Fibroblast of lung (primary cell): Measurements from ENCODE around the gene CCDC85C. TPM values are rescaled to one million over a fixed set of nuclear protein-coding genes. Genes with fewer than 3 reads are reported as not detected.

ENCODE experiments used
- DNase-seq, 2 donors: peaks; one replicate each; pipeline versions ENCODE4 v3.0.0 to v3.0.0-alpha.2; 2010; ENCODE audit warnings: low read depth in 2 of 2
- H2AFZ ChIP-seq: 2 replicates; pipeline ENCODE4 v1.5.1; 2012; ENCODE audit warnings: low read length, control low read depth, inconsistent platforms
- H3K27ac ChIP-seq: 2 replicates; pipeline ENCODE4 v1.5.1; 2011; ENCODE audit warnings: low read length, control low read depth; ENCODE audit not compliant: insufficient read depth
- H3K27me3 ChIP-seq: 2 replicates; pipeline ENCODE4 v1.5.1; 2011; ENCODE audit warnings: mild to moderate bottlenecking, low read length; ENCODE audit not compliant: control insufficient read depth, insufficient read depth
- H3K36me3 ChIP-seq: 2 replicates; pipeline ENCODE4 v1.5.1; 2011; ENCODE audit warnings: low read length; ENCODE audit not compliant: control insufficient read depth, insufficient read depth
- H3K4me1 ChIP-seq: 2 replicates; pipeline ENCODE4 v1.5.1; 2011; ENCODE audit warnings: low read length; ENCODE audit not compliant: control insufficient read depth, insufficient read depth; ENCODE audit errors: extremely low read depth
- H3K4me2 ChIP-seq: 2 replicates; pipeline ENCODE4 v1.5.1; 2011; ENCODE audit warnings: low read length, control low read depth; ENCODE audit not compliant: insufficient read depth; ENCODE audit errors: extremely low read depth
- H3K4me3 ChIP-seq, 4 experiments: fragments of 200-600 bp in 1 of 4; sonication (generic) in 1 of 4; replicated peaks in 1 of 4; 2 replicates each; pipeline ENCODE4 v1.5.1; 2011 to 2016; ENCODE audit warnings: low read length in 4 of 4, low read depth in 3 of 4, mild to moderate bottlenecking in 3 of 4, control low read depth in 2 of 4, inconsistent platforms in 1 of 4, mixed read lengths in 1 of 4; ENCODE audit not compliant: insufficient read depth in 1 of 4; ENCODE audit errors: control extremely low read depth in 1 of 4
- H3K79me2 ChIP-seq: 2 replicates; pipeline ENCODE4 v1.5.1; 2012; ENCODE audit warnings: mild to moderate bottlenecking, low read length, inconsistent platforms; ENCODE audit not compliant: control insufficient read depth, insufficient read depth
- H3K9ac ChIP-seq: 2 replicates; pipeline ENCODE4 v1.5.1; 2011; ENCODE audit warnings: mild to moderate bottlenecking, low read length, control low read depth; ENCODE audit not compliant: insufficient read depth
- H3K9me3 ChIP-seq: 2 replicates; pipeline ENCODE4 v1.5.1; 2012; ENCODE audit warnings: low read depth, low read length; ENCODE audit not compliant: control insufficient read depth, insufficient read depth
- H4K20me1 ChIP-seq: 2 replicates; pipeline ENCODE4 v1.5.1; 2011; ENCODE audit warnings: low read length; ENCODE audit not compliant: control insufficient read depth, insufficient read depth; ENCODE audit errors: extremely low read depth
- EZH2 ChIP-seq: IDR thresholded peaks from 2 replicates; pipeline ENCODE4 v1.5.1; 2012; ENCODE audit warnings: low read length, control low read depth, mild to moderate bottlenecking; ENCODE audit errors: missing control alignments
- polyA plus RNA-seq, 2 donors: library from polyadenylated mRNA; depleted of rRNA in 1 of 2; stranded (reverse) in 1 of 2; unstranded in 1 of 2; fragments of >200 nt; gene quantifications; 2 replicates each; pipeline ENCODE4 v1.2.1, GENCODE V29; 2011 to 2012; ENCODE audit warnings: missing spikeins in 1 of 2
- total RNA-seq: library from RNA; depleted of rRNA; stranded (reverse); fragments of >200 nt; gene quantifications from 2 replicates; pipeline ENCODE4 v1.2.1, GENCODE V29; 2014
- TF ChIP-seq, protein P1 (sequence below), 2 donors: IDR thresholded peaks in 1 of 2; conservative IDR thresholded peaks in 1 of 2; 1 replicate in 1 of 2; 2 replicates in 1 of 2; pipeline ENCODE4 v1.5.1; 2011 to 2012; ENCODE audit warnings: low read length in 2 of 2, control low read depth in 1 of 2, inconsistent platforms in 1 of 2, low read depth in 1 of 2, mild to moderate bottlenecking in 1 of 2

CCDC85C gene
- total and polyA plus RNA-seq, 2 donors (not counting 1 experiment from before 2014, with no cell fraction given) = 4.6 to 9.6 TPM

DNA sequence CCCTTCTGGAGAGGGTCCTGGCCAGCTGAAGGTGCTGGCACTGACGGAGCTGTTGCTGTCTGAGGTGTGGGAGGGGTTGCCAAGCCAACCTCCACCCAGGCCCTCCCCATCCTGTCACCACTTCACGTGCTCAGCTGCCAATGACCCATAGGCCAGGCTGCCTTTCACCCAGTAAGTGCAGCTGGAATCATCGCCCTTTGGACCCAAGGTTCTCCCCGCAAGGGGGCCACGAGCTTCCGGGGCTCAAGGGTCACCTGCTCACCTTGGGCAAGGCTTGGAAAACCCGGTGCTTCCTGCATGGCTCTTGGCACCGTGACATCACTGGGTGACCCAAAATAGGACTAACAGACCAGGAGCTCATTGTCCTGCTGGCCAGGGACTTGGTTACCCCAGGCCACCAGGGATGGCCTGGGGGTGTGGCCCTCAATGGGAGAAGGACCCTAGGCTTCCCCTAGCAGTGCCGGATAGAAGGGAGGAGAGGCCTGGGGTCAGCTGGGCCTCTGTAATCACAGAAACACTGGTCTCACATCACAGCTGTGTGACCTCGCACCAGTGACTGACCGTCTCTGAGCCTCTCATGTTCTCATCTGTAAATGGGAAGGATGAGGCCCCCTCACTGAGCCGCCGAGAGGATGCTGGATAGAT is 51.3 kb downstream of the CCDC85C start:
- Histone ChIP-seq H3K4me2 (no peak overlapping the region), H3K4me1 (no peaks in the 10 kb centered on the region), H3K4me3 (no peak overlapping the region), H4K20me1 (no peaks in the 10 kb centered on the region), H2AFZ (no peak overlapping the region), H3K9ac (no peak overlapping the region), H3K9me3 (no peaks in the 10 kb centered on the region), H3K36me3 (no peaks in the 10 kb centered on the region), H3K27ac (no peak overlapping the region), H3K79me2 (peaks cover 5% of the 10 kb centered on the region), H3K27me3 (no peaks in the 10 kb centered on the region)
- TF ChIP-seq, protein P1, sequence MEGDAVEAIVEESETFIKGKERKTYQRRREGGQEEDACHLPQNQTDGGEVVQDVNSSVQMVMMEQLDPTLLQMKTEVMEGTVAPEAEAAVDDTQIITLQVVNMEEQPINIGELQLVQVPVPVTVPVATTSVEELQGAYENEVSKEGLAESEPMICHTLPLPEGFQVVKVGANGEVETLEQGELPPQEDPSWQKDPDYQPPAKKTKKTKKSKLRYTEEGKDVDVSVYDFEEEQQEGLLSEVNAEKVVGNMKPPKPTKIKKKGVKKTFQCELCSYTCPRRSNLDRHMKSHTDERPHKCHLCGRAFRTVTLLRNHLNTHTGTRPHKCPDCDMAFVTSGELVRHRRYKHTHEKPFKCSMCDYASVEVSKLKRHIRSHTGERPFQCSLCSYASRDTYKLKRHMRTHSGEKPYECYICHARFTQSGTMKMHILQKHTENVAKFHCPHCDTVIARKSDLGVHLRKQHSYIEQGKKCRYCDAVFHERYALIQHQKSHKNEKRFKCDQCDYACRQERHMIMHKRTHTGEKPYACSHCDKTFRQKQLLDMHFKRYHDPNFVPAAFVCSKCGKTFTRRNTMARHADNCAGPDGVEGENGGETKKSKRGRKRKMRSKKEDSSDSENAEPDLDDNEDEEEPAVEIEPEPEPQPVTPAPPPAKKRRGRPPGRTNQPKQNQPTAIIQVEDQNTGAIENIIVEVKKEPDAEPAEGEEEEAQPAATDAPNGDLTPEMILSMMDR (conservative IDR thresholded peaks at IDR 0.05 in 1 of 2, IDR thresholded peaks at IDR 0.05 in 1 of 2; ENCODE audit: low read depth in 1 of 2, low read length in 2 of 2) = no peak
- TF ChIP-seq EZH2 = no peak
- no peak for DNase-seq

DNA sequence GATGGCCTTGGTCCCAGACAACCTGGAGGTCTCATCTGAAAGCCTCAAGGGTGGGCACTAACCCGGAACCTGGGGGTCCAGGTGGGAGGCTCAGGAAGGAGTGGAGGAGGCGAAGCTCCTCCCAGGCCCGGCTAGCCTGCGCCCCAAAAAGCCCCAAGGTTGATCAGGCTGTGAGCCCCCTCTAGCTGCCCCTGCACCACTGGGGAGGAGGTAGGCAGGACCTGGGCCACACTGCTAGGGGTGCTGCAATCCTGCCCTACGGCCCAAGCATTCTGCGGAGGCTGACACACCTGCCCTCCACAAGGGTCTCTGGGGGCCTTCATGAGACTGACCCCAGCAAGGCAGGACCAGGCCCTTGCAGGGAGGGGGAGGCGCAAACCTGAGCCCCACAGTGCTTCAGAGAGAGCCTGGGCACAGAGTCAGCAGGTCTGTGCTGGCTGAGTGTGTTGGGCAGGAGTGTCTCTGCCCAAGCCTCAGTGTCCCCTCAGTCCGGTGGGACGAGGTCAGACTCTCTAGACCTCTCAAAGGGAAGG is 51.9 kb downstream of the CCDC85C start:
- TF ChIP-seq EZH2 = no peak
- TF ChIP-seq, protein P1 (conservative IDR thresholded peaks at IDR 0.05 in 1 of 2, IDR thresholded peaks at IDR 0.05 in 1 of 2; ENCODE audit: low read depth in 1 of 2, low read length in 2 of 2) = no peak
- no peaks in the 10 kb centered on the region for H3K27me3 ChIP-seq
- H4K20me1 ChIP-seq = no peaks in the 10 kb centered on the region
- DNase-seq = no peak
- H3K4me3 ChIP-seq = no peak overlapping the region
- H3K36me3 ChIP-seq = no peaks in the 10 kb centered on the region
- H3K27ac ChIP-seq = no peak overlapping the region
- no peaks in the 10 kb centered on the region for H3K4me1 ChIP-seq
- no peak overlapping the region for H2AFZ ChIP-seq
- peaks cover 5% of the 10 kb centered on the region for H3K79me2 ChIP-seq
- H3K4me2 ChIP-seq = no peak overlapping the region
- no peak overlapping the region for H3K9ac ChIP-seq
- H3K9me3 ChIP-seq = no peaks in the 10 kb centered on the region

DNA sequence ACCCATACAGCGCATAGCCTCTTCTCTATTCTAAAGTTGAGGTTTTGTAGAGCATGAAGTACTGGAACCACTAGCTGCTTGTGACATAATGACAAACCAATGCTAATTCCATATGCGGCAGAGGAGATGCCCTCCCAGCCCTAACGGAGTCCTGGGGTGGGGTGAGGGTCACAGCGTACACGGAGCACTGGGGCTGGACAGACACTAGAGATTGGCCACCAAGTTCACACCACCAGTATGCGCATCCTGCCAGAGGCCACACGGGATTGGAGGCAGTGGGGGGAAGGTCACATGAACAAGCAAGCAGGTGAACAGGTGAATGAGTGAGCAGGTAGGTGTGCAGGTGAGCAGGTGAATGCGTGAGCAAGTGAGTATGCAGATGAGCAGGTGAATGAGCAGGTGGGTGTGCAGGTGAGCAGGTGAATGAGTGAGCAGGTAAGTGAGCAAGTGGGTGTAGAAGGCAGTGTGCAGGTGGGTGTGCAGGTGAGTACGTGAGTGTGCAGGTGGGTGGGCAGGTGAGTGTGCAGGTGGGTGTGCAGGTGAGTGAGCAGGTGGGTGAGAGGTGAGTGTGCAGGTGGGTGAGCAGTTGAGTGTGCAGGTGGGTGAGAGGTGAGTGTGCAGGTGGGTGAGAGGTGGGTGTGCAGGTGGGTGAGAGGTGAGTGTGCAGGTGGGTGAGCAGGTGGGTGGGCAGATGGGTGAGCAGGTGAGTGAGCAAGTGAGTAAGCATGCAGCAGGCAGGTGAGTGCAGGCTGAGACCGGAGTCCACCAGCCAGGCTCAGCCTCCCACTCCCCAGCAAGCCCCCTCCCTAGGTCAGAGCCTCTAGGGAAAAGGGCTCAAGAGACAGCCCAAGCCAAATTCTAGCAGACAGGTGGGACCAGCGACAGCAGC is 52.7 kb downstream of the CCDC85C start:
- no peak for DNase-seq

More for the DNA sequence above, 52.7 kb downstream of the CCDC85C start:
- H4K20me1 ChIP-seq = no peaks in the 10 kb centered on the region
- H3K4me3 ChIP-seq = no peak overlapping the region
- H3K36me3 ChIP-seq = no peaks in the 10 kb centered on the region
- TF ChIP-seq, protein P1 (conservative IDR thresholded peaks at IDR 0.05 in 1 of 2, IDR thresholded peaks at IDR 0.05 in 1 of 2; ENCODE audit: low read depth in 1 of 2, low read length in 2 of 2) = no peak
- TF ChIP-seq EZH2 = no peak
- H3K9me3 ChIP-seq = no peaks in the 10 kb centered on the region
- H3K9ac ChIP-seq = no peak overlapping the region
- no peak overlapping the region for H2AFZ ChIP-seq
- H3K4me1 ChIP-seq = no peaks in the 10 kb centered on the region
- H3K79me2 ChIP-seq = peaks cover 5% of the 10 kb centered on the region
- H3K4me2 ChIP-seq = no peak overlapping the region
- no peak overlapping the region for H3K27ac ChIP-seq
- no peaks in the 10 kb centered on the region for H3K27me3 ChIP-seq
